EL (cell line): ENCODE data around the gene AUTS2.

Source experiments
- DNase-seq: peaks from one replicate; pipeline ENCODE4 v3.0.0-alpha.2; 2016

The AUTS2 gene

GRCh38 chr7:70410134-70410750 lies 812.0 kb downstream of the AUTS2 start:
- no peak for DNase-seq

GRCh38 chr7:70414368-70414767 lies 816.1 kb downstream of the AUTS2 start:
- DNase-seq, result no peak

- no peak for DNase-seq
Observed at GRCh38 chr7:70415179-70415972, 817.1 kb downstream of the AUTS2 start.

GRCh38 chr7:70416347-70416985 lies 818.2 kb downstream of the AUTS2 start:
- DNase-seq, result no peak

- no peak for DNase-seq
Observed at GRCh38 chr7:70416986-70417655, 818.8 kb downstream of the AUTS2 start.

GRCh38 chr7:70419526-70420380 lies 821.5 kb downstream of the AUTS2 start:
- no peak for DNase-seq

- DNase-seq, result no peak
Observed at GRCh38 chr7:70420381-70420662, 822.0 kb downstream of the AUTS2 start.

GRCh38 chr7:70421319-70421718 lies 823.0 kb downstream of the AUTS2 start:
- DNase-seq, result no peak

GRCh38 chr7:70426249-70426880 lies 828.1 kb downstream of the AUTS2 start:
- no peak for DNase-seq

- DNase-seq, result no peak
Observed at GRCh38 chr7:70432567-70433001, 834.3 kb downstream of the AUTS2 start.

- DNase-seq, result no peak
Observed at GRCh38 chr7:70434376-70434775, 836.1 kb downstream of the AUTS2 start.

GRCh38 chr7:70434821-70435220 lies 836.5 kb downstream of the AUTS2 start:
- no peak for DNase-seq

- DNase-seq, result no peak
Observed at GRCh38 chr7:70435634-70436033, 837.4 kb downstream of the AUTS2 start.

- no peak for DNase-seq
Observed at GRCh38 chr7:70436790-70437350, 838.6 kb downstream of the AUTS2 start.

GRCh38 chr7:70439651-70440050 lies 841.4 kb downstream of the AUTS2 start:
- no peak for DNase-seq

GRCh38 chr7:70446448-70447143 lies 848.3 kb downstream of the AUTS2 start:
- DNase-seq, result no peak

- no peak for DNase-seq
Observed at GRCh38 chr7:70448312-70448906, 850.1 kb downstream of the AUTS2 start.

- DNase-seq, result no peak
Observed at GRCh38 chr7:70450731-70451130, 852.5 kb downstream of the AUTS2 start.

GRCh38 chr7:70455925-70456324 lies 857.6 kb downstream of the AUTS2 start:
- DNase-seq, result no peak

GRCh38 chr7:70456719-70457118 lies 858.4 kb downstream of the AUTS2 start:
- DNase-seq, result no peak

- DNase-seq, result no peak
Observed at GRCh38 chr7:70457482-70457881, 859.2 kb downstream of the AUTS2 start.
